NCI-H187 (cell line): ENCODE results near the gene FGF23.
"Not testable (repeated sequence)": the region's sequence is repeated elsewhere in the genome, so short reads cannot be mapped to it uniquely, and the experiment has no call there.

ENCODE experiments used
- DNase-seq, 2 experiments: peaks; one replicate each; lab custom pipeline; 2025; lab: John Stamatoyannopoulos, UW

FGF23 gene

GRCh38 chr12:4379405-4379804, at the start of gene FGF23:
FGF23 (minus strand) TSS chr12:4379712; CDS start chr12:4379582, 130 bp downstream.
- DNase-seq = no peak

GRCh38 chr12:4424422-4424821, 44.9 kb upstream of the FGF23 start:
- no peak for DNase-seq

- no peak for DNase-seq
Observed at GRCh38 chr12:4423528-4424195, 44.1 kb upstream of the FGF23 start.

GRCh38 chr12:4422985-4423384, 43.5 kb upstream of the FGF23 start:
- no peak for DNase-seq

- peak in 1 of 2 experiments; percentile 3 for DNase-seq
Observed at GRCh38 chr12:4421590-4422031, 42.1 kb upstream of the FGF23 start.

GRCh38 chr12:4420138-4420670, 40.7 kb upstream of the FGF23 start:
- no peak for DNase-seq

- no peak for DNase-seq
Observed at GRCh38 chr12:4418913-4419312, 39.4 kb upstream of the FGF23 start.

GRCh38 chr12:4417936-4418335, 38.4 kb upstream of the FGF23 start:
- DNase-seq = no peak

GRCh38 chr12:4417455-4417854, 37.9 kb upstream of the FGF23 start:
- DNase-seq = no peak

GRCh38 chr12:4416276-4416675, 36.8 kb upstream of the FGF23 start:
- DNase-seq = no peak

GRCh38 chr12:4412465-4412864, 33.0 kb upstream of the FGF23 start:
- no peak for DNase-seq

- DNase-seq = no peak
Observed at GRCh38 chr12:4412056-4412455, 32.5 kb upstream of the FGF23 start.

- no peak for DNase-seq
Observed at GRCh38 chr12:4407136-4407535, 27.6 kb upstream of the FGF23 start.

GRCh38 chr12:4404877-4405637, 25.5 kb upstream of the FGF23 start:
- DNase-seq = not testable (repeated sequence)

GRCh38 chr12:4402996-4403395, 23.5 kb upstream of the FGF23 start:
- no peak for DNase-seq

- no peak for DNase-seq
Observed at GRCh38 chr12:4401117-4401516, 21.6 kb upstream of the FGF23 start.

- no peak for DNase-seq
Observed at GRCh38 chr12:4395818-4396217, 16.3 kb upstream of the FGF23 start.

GRCh38 chr12:4393211-4393610, 13.7 kb upstream of the FGF23 start:
- DNase-seq = no peak

- no peak for DNase-seq
Observed at GRCh38 chr12:4392223-4392742, 12.8 kb upstream of the FGF23 start.

- no peak for DNase-seq
Observed at GRCh38 chr12:4388662-4389061, 9.2 kb upstream of the FGF23 start.

- DNase-seq = no peak
Observed at GRCh38 chr12:4388032-4388431, 8.5 kb upstream of the FGF23 start.

- DNase-seq = no peak
Observed at GRCh38 chr12:4387607-4388006, 8.1 kb upstream of the FGF23 start.

- no peak for DNase-seq
Observed at GRCh38 chr12:4386801-4387200, 7.3 kb upstream of the FGF23 start.
